ENCODE results near the gene LRWD1.
"Not testable (repeated sequence)": the region's sequence is repeated elsewhere in the genome, so short reads cannot be mapped to it uniquely, and the experiment has no call there.

The LRWD1 gene

DNA sequence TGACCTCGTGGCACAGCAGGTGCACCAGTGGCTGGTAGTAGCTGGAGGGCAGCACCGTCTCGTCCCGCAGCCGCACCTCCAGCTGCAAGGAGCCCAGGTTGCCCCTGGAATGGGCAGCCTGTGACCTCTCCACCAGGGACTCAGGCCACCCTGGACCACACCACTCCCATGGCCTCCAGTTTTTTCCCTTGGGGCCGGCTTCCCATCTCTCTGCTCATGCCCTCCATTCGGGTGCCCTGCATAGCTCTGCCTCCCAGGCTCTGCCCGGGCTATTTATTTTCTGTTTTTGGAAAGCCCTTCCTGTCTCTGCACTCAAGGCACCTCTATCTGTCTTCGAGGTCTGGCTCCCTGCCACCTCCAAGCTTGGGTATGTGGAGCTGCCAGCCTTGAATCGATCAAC is 32.1 kb downstream of the LRWD1 start:
- not testable (repeated sequence) for DNase-seq (ENCODE audit: low read depth in 2 of 2)

DNA sequence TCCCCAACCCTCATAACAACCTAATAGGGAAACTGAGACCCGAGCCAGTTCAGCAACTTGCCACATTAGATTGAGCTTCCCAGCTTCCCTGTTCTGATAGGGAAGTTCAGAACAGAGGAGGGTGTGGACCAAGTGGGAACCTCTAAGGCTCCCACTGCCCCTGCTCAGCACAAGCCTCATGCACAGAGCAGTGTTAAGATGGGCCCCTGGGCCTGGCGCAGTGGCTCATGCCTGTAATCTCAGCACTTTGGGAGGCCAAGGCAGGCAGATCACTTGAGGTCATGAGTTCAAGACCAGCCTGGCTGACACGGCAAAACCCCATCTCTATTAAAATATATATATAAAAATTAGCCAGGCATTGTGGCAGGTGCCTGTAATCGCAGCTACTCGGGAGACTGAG is 32.5 kb downstream of the LRWD1 start:
- DNase-seq (ENCODE audit: low read depth in 2 of 2), result not testable (repeated sequence)

DNA sequence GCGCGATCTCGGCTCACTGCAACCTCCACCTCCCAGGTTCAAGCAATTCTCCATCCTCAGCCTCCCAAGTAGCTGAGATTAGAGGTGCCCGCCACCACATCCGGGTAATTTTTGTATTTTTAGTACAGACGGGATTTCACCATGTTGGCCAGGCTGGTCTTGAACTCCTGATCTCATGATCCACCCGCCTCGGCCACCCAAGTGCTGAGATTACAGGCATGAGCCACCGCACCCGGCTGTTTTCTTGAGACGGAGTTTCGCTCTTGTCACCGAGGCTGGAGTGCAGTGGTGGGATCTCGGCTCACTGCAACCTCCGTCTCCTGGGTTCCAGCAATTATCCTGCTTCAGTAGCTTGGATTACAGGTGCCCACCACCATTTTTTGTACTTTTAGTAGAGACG is 33.5 kb downstream of the LRWD1 start:
- DNase-seq (ENCODE audit: low read depth in 2 of 2), result not testable (repeated sequence)

GRCh38 chr7:102503141-102503540 is 38.4 kb downstream of the LRWD1 start:
- not testable (repeated sequence) for DNase-seq (ENCODE audit: low read depth in 2 of 2)

- not testable (repeated sequence) for DNase-seq (ENCODE audit: low read depth in 2 of 2)
Observed at GRCh38 chr7:102505298-102506185, 40.8 kb downstream of the LRWD1 start.

DNA sequence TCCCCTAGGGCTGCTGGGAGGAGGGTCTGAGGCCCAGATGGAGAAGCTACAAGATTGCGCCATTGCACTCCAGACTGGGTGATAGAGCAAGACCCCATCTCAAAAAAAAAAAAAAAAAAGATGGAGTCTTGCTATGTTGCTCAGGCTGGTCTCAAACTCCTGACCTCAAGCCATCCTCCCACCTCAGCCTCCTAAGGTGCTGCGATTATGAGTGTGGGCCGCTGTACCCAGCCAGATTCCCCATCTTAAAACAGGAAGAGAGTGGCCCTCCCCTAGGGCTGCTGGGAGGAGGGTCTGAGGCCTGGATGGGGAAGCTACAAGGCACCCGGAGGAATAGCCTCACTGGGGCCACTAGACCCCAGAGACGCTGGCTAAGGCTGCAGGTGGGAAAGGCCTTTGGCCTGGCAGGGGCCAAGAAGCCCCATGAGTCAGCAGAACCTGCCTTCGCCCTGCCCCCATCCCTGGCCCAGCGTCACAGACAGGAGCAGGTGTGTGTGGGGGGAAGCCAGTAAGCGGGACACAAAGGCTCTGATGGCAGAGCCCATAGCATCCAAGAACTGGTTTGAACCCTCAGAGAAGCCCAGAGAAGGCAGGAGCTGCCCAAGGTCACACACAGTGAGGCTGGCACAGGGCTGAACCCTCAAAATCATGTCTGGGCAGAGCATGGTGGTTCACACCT is 42.8 kb downstream of the LRWD1 start:
- DNase-seq (ENCODE audit: low read depth in 2 of 2), result not testable (repeated sequence)

- DNase-seq (ENCODE audit: low read depth in 2 of 2), result not testable (repeated sequence)
Observed at GRCh38 chr7:102510575-102510974, 45.8 kb downstream of the LRWD1 start.

GRCh38 chr7:102511860-102512522 is 47.2 kb downstream of the LRWD1 start:
- not testable (repeated sequence) for DNase-seq (ENCODE audit: low read depth in 2 of 2)

- DNase-seq (ENCODE audit: low read depth in 2 of 2), result not testable (repeated sequence)
Observed at GRCh38 chr7:102512642-102513221, 47.9 kb downstream of the LRWD1 start.

DNA sequence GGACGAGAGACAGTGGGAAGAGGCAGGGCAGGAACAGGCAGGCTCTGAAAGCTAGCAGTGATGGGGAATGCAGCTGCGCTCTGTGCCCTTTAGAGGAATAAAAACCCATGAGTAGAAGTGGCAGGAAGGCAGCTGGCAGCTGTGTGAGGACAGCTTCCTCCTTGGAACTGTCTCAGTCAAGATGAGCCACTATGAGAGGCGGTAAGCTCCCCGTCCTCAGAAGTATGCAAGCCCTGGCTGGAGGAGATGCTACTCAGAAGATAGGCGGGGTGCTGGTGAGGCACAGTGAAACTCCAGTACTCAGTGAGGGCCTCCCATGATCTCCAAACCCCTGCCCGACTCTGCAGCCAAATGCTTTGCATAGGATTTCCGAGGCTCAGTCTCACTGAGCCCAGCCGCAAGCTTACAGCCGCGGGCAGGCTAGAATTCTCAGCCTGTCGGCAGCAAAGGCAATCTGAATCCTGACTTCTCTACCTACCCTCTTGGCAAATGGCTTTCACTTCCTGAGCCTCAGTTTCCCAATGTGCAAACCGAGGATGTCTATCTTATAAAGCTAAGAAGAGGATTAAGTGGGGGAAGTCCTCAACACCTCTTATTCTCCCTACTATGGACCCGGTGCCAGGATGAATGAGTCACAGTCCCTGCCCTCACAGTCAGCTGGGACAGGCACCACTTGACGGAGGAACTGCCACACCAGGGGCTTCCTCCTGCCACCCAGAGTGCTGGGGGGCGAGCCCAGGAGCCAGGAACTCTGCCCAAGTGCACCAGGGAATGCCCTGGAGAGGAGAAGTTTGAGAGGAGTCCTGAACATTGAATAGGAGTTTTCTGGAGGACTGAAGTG is 50.3 kb downstream of the LRWD1 start:
- not testable (repeated sequence) for DNase-seq (ENCODE audit: low read depth in 2 of 2)

DNA sequence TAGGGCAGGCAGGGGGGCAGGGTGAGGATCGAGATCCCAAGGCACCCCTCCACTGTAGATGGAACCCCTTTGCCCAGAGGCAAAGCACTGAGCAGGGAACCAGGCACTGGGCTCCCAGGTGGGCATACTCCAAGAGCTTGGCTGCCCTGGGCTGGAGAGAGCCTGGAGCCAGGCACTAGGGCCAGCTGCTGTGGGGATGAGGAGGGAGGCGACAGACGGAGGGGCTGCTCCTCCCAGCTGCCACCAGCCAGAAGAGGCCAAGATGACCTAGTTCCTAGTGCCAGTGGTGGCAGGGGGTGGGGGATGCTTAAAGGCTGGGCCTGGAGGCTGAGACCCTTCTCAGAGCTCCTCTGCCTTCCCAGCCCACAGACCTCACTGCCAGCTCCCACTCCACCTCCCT is 51.1 kb downstream of the LRWD1 start:
- not testable (repeated sequence) for DNase-seq (ENCODE audit: low read depth in 2 of 2)

DNA sequence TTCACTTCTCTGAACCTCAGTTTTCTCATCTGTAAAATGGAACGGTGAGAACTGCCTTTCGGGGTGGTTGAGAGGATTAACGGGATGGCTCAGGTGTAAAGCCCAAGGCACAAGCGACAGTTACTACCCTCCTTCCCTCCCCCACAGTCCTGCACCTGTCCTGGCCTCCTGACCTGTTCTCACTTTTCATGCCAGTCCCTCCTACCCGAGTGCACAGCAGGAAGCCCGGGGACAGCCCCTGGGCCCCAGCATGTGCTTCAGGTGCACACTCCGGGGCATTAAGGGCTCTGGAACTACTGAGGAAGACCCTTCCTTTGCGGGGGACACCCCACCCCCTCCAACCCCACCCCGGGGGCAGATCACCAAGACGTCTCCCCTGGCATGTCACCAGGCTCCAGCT is 52.2 kb downstream of the LRWD1 start:
- DNase-seq (ENCODE audit: low read depth in 2 of 2), result not testable (repeated sequence)

GRCh38 chr7:102517550-102518147 is 52.9 kb downstream of the LRWD1 start, which contains the start of gene RASA4B:
RASA4B (minus strand) TSS chr7:102517777; CDS start chr7:102517710, 67 bp downstream.
- not testable (repeated sequence) for DNase-seq (ENCODE audit: low read depth in 2 of 2)

- not testable (repeated sequence) for DNase-seq (ENCODE audit: low read depth in 2 of 2)
Observed at GRCh38 chr7:102520797-102521196, 56.0 kb downstream of the LRWD1 start.
